ENCODE measurements around the gene PDHB. TPM values are rescaled to one million over a fixed set of nuclear protein-coding genes. Genes with fewer than 3 reads are reported as not detected.
A peak's percentile ranks its signal among the peaks of the same experiment; 100 is the strongest.

Gene PDHB
- total and polyA plus RNA-seq, 4 donors = 50.8 to 67.6 (median 63.1) TPM

DNA sequence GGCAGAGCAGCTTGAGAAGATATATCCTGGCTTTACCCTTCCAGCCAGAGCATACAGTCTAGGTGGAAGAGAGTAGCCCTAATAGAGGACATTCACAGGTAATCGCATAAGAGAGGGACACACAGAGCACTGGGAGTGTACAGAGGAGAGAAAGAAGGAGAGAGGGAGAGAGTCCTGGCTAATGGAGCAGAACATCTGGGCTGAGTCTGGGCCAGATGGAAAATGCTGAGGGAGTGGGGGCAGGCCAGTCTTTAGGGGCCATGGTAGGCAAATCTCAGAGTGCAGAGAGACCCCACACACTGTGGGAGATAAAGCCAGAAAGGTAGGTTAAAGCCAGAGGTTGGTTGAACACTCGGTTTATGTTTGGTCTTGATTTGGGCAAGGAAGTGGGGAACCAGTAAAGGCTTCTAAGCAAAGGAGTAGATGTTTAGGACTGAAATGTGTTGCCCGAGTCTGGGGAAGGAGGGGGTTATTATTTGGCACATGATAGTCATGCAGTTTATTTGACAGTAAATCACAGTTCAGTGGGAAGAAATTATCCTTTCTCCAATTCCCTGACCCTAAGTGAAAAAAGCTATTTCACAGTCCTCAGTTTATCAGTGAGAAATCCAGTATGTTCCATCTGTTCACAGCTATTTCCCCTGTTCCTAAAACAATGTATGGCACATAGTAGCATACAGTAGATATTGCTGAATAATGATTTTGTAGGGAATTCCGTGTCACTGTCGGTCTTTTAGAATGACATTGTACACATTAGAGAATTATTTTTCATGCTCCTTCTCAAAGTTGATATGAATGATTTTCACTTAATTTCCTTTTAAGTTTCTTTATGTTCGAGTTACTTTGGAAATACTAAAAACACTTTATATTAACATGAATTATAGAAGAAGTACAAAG, 45.7 kb downstream of the PDHB start:
- H3K4me3 ChIP-seq = no peak overlapping the region
- DNase-seq (peak; percentile 44 to 91 (median 91)), ATAC-seq (ENCODE audit: insufficient read depth, low FRiP score) (no peak)
- H3K9ac ChIP-seq (ENCODE audit: insufficient read depth in 1 of 2, low read length in 2 of 2) = no peak overlapping the region
- H3K27ac ChIP-seq (ENCODE audit: low read depth in 1 of 2, low read length in 1 of 2) = peak overlapping the region in 1 of 2 donors; percentile 41
- no peaks in the 10 kb centered on the region for H3K27me3 ChIP-seq (ENCODE audit: control insufficient read depth in 3 of 3, insufficient read depth in 3 of 3, low read length in 2 of 3)
- peaks cover 6 to 57% (median 14%) of the 10 kb centered on the region in 5 donors for H3K4me1 ChIP-seq (ENCODE audit: control insufficient read depth in 5 of 5, insufficient read depth in 5 of 5, low read length in 5 of 5)
- TF ChIP-seq, protein P1, sequence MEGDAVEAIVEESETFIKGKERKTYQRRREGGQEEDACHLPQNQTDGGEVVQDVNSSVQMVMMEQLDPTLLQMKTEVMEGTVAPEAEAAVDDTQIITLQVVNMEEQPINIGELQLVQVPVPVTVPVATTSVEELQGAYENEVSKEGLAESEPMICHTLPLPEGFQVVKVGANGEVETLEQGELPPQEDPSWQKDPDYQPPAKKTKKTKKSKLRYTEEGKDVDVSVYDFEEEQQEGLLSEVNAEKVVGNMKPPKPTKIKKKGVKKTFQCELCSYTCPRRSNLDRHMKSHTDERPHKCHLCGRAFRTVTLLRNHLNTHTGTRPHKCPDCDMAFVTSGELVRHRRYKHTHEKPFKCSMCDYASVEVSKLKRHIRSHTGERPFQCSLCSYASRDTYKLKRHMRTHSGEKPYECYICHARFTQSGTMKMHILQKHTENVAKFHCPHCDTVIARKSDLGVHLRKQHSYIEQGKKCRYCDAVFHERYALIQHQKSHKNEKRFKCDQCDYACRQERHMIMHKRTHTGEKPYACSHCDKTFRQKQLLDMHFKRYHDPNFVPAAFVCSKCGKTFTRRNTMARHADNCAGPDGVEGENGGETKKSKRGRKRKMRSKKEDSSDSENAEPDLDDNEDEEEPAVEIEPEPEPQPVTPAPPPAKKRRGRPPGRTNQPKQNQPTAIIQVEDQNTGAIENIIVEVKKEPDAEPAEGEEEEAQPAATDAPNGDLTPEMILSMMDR (IDR thresholded peaks at IDR 0.05; ENCODE audit: control extremely low read depth, extremely low read depth) = no peak
- 76 to 78% methylated on average over 6 of the region's 6 CpGs for WGBS, 2 donors
- H3K9me3 ChIP-seq (ENCODE audit: control insufficient read depth in 4 of 4, insufficient read depth in 3 of 4, low read length in 3 of 4) = no peaks in the 10 kb centered on the region
- H3K36me3 ChIP-seq (ENCODE audit: control insufficient read depth in 4 of 4, insufficient read depth in 4 of 4, low read length in 4 of 4) = peaks cover 0 to 6% (median 2%) of the 10 kb centered on the region in 4 donors

DNA sequence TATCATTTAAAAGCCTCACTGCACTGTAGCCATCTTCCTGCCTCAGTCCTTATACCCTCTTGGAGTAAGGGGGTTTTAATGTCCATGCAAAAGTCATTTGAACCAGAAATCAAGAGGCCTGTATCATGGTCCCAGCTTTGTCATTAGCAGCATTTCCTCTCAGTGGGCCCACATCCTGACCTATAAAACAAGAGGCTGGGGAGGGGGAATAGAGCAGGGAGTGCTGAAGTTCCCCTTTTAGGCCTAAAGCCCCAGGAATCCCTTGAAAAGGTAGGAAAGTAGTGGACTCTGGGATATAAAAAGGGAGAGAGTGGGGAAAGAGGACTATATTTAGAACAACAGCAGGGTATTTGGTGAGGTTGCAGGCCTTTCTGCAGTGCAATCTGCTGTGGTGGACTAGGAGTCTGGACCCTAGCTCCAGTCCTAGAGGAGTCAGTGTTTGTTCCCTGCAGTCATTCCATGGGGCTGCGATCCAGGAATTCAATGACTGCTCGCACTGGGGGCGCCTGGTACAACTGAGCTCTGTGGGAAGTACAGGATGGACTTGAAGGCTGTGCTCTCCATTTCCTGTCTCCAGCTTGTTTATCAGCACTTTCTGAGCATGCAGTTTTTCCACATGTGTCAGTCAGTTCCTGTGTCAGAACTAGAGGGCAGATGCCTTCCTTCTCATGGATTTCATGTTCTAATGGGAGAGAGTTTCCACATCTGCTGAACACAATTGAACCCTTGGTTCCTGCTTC, 46.8 kb downstream of the PDHB start:
- Histone ChIP-seq H3K27me3 (ENCODE audit: control insufficient read depth in 3 of 3, insufficient read depth in 3 of 3, low read length in 2 of 3) (no peaks in the 10 kb centered on the region), H3K9ac (ENCODE audit: insufficient read depth in 1 of 2, low read length in 2 of 2) (no peak overlapping the region), H3K4me1 (ENCODE audit: control insufficient read depth in 5 of 5, insufficient read depth in 5 of 5, low read length in 5 of 5) (peaks cover 6 to 51% (median 14%) of the 10 kb centered on the region in 5 donors), H3K9me3 (ENCODE audit: control insufficient read depth in 4 of 4, insufficient read depth in 3 of 4, low read length in 3 of 4) (no peaks in the 10 kb centered on the region), H3K27ac (ENCODE audit: low read depth in 1 of 2, low read length in 1 of 2) (peak overlapping the region in 1 of 2 donors; percentile 61), H3K4me3 (no peak overlapping the region), H3K36me3 (ENCODE audit: control insufficient read depth in 4 of 4, insufficient read depth in 4 of 4, low read length in 4 of 4) (peaks cover 0 to 7% (median 3%) of the 10 kb centered on the region in 4 donors)
- ATAC-seq (ENCODE audit: insufficient read depth, low FRiP score) (no peak), DNase-seq (peak; percentile 57 to 82 (median 75))
- TF ChIP-seq, protein P1 (IDR thresholded peaks at IDR 0.05; ENCODE audit: control extremely low read depth, extremely low read depth) = no peak
- WGBS, 2 donors = 52 to 53% methylated on average over 3 of the region's 3 CpGs

DNA sequence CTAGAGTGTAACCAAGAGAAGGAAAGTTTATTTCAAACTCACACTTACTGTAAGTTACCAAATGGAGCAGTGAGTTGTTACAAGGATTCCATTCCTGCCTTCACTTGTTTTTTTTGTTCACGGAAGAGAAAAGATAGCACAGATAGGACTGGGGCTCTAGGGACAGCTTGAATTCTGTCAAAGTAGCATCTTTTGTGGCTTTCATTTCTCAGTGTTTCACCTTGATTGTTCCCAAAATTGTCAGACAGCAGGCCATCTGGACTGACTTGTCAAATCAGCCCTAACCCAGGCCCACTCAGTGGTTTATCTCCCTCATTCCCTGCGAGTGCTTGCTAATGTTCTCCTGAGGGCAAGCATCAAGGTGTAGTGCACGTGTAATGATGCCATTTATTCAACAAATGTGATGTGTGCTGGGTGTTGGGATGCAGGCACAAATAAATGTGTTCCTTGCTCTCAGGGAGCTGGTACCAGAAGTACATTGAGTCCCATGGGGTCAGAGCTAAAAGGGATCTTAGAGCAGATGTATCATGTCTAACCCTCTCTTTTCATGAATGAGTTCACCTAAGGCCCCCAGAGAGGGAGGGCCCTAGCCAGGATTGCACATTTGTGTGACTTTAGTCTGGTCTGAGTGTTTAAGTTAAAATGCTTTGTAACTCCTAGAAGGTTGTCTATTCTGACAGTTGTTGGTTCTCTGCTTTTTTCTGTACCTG, 49.1 kb downstream of the PDHB start:
- TF ChIP-seq, protein P1 (IDR thresholded peaks at IDR 0.05; ENCODE audit: control extremely low read depth, extremely low read depth) = no peak
- Histone ChIP-seq H3K27me3 (ENCODE audit: control insufficient read depth in 3 of 3, insufficient read depth in 3 of 3, low read length in 2 of 3) (no peaks in the 10 kb centered on the region), H3K27ac (ENCODE audit: low read depth in 1 of 2, low read length in 1 of 2) (no peak overlapping the region), H3K36me3 (ENCODE audit: control insufficient read depth in 4 of 4, insufficient read depth in 4 of 4, low read length in 4 of 4) (peaks cover 0 to 7% (median 3%) of the 10 kb centered on the region in 4 donors), H3K9me3 (ENCODE audit: control insufficient read depth in 4 of 4, insufficient read depth in 3 of 4, low read length in 3 of 4) (no peaks in the 10 kb centered on the region), H3K4me3 (no peak overlapping the region), H3K4me1 (ENCODE audit: control insufficient read depth in 5 of 5, insufficient read depth in 5 of 5, low read length in 5 of 5) (peaks cover 6 to 34% (median 14%) of the 10 kb centered on the region in 5 donors), H3K9ac (ENCODE audit: insufficient read depth in 1 of 2, low read length in 2 of 2) (no peak overlapping the region)
- DNase-seq (no peak), ATAC-seq (ENCODE audit: insufficient read depth, low FRiP score) (no peak)
- 89 to 93% methylated on average over 3 of the region's 3 CpGs for WGBS, 2 donors

Data from lung (tissue), 12 donors.